ENCODE results near the gene FBP1. TPM values are rescaled to one million over a fixed set of nuclear protein-coding genes. Genes with fewer than 3 reads are reported as not detected.

The FBP1 gene
- total and polyA plus RNA-seq, 2 donors (not counting 3 experiments of a cell fraction or from before 2014, with no cell fraction given) = 2.5 to 3.8 TPM

DNA sequence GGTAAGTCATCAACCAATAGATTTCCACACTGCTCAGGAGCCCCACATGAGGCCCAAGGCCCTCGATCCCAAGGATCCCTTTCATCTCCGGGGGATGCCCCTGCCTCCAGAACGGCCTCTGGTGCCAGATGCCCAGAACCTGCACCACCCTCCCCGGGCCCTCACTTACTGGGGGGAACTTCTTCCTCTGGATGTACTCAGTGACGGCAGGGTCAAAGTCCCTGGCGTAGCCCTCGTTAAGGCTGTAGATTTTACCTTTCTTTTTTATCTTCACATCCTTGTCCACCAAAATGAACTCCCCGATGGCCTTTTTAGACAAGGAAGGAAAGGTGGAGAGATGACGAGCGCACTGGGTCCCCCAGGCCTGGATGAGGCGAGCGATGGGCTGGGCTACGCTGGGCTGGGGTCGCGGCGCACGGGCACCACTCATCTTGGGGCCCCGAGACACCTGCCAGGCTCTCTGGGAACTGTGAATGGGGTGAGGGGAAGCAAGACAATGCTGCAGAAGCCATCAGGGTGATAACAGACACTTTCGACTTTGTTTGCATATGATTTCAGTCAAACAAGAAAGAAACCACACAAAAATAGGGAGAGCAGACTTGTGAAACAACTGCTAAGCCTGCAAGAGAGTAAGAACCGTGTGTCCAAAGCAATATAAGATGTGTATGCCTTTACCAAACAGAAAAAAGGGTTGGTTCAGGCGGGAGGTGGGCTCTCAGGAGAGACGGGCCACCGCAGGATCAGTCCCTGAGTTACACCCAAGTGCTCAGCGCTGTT, 32.5 kb downstream of the FBP1 start:
- Histone ChIP-seq H4K20me1 (replicated peaks; ENCODE audit: control insufficient read depth, extremely low read depth, insufficient read depth, low read length) (no peaks in the 10 kb centered on the region), H3K79me2 (ENCODE audit: control insufficient read depth, insufficient read depth, low read length) (no peaks in the 10 kb centered on the region), H3K9me1 (replicated peaks; ENCODE audit: control insufficient read depth, extremely low read depth, insufficient read depth, low read length) (no peaks in the 10 kb centered on the region), H3K9ac (replicated peaks; ENCODE audit: extremely low read depth, insufficient read depth, low read length) (no peak overlapping the region), H3K9me3 (replicated peaks; ENCODE audit: control insufficient read depth, insufficient read depth, low read length) (no peaks in the 10 kb centered on the region), H3K4me1 (ENCODE audit: control insufficient read depth, extremely low read depth, insufficient read depth, low read length) (no peaks in the 10 kb centered on the region), H2AFZ (ENCODE audit: low read depth, low read length) (no peak overlapping the region), H3K4me3 (replicated peaks in 1 of 3; ENCODE audit: insufficient read depth in 1 of 3, low read depth in 1 of 3, low read length in 3 of 3) (no peak overlapping the region), H3K27ac (ENCODE audit: insufficient read depth, low read depth, low read length) (no peak overlapping the region), H3K4me2 (ENCODE audit: insufficient read depth, low read length) (no peak overlapping the region), H3K36me3 (ENCODE audit: control insufficient read depth in 2 of 2, extremely low read depth in 1 of 2, insufficient read depth in 2 of 2, low read length in 2 of 2) (no peaks in the 10 kb centered on the region), H3K27me3 (ENCODE audit: control insufficient read depth in 2 of 2, insufficient read depth in 2 of 2, low read length in 2 of 2) (peaks cover 3% of the 10 kb centered on the region in 2 experiments)
- TF ChIP-seq POLR2AphosphoS5 (IDR thresholded peaks at IDR 0.05; ENCODE audit: insufficient read depth, low read depth, low read length) (no peak), FOS (IDR thresholded peaks at IDR 0.05; ENCODE audit: borderline replicate concordance, insufficient read depth, low read length) (no peak), GATA2 (IDR thresholded peaks at IDR 0.05; ENCODE audit: insufficient read depth, insufficient read length, low read depth, low read length) (no peak), EZH2 (IDR thresholded peaks at IDR 0.05; ENCODE audit: borderline replicate concordance, low read depth, low read length, severe bottlenecking) (no peak), MYC (IDR thresholded peaks at IDR 0.05; ENCODE audit: low read depth, low read length) (no peak), JUN (IDR thresholded peaks at IDR 0.05; ENCODE audit: borderline replicate concordance, insufficient read depth, insufficient read length, low read depth) (no peak), POLR2A (IDR thresholded peaks at IDR 0.05; ENCODE audit: low read depth, low read length) (no peak)
- TF ChIP-seq, protein P1, sequence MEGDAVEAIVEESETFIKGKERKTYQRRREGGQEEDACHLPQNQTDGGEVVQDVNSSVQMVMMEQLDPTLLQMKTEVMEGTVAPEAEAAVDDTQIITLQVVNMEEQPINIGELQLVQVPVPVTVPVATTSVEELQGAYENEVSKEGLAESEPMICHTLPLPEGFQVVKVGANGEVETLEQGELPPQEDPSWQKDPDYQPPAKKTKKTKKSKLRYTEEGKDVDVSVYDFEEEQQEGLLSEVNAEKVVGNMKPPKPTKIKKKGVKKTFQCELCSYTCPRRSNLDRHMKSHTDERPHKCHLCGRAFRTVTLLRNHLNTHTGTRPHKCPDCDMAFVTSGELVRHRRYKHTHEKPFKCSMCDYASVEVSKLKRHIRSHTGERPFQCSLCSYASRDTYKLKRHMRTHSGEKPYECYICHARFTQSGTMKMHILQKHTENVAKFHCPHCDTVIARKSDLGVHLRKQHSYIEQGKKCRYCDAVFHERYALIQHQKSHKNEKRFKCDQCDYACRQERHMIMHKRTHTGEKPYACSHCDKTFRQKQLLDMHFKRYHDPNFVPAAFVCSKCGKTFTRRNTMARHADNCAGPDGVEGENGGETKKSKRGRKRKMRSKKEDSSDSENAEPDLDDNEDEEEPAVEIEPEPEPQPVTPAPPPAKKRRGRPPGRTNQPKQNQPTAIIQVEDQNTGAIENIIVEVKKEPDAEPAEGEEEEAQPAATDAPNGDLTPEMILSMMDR (IDR thresholded peaks at IDR 0.05; ENCODE audit: extremely low read depth in 1 of 2, insufficient read depth in 1 of 2, low read depth in 1 of 2, low read length in 2 of 2) = no peak
- TF ChIP-seq, protein P2, sequence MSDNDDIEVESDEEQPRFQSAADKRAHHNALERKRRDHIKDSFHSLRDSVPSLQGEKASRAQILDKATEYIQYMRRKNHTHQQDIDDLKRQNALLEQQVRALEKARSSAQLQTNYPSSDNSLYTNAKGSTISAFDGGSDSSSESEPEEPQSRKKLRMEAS (IDR thresholded peaks at IDR 0.05; ENCODE audit: insufficient read depth, insufficient read length) = no peak
- no TSS peak for BruUV-seq (replicated peaks)
- dilution Hi-C loops (cut with MboI; ENCODE audit: extremely low pct_ligation_motif_present, low sequenced_read_pairs) = no loop called here
- DNase-seq (ENCODE audit: low read depth, low spot score) (no peak), FAIRE-seq (no peak)
- ChIA-PET CTCF (no interaction called here), POLR2A (no interaction called here)
- intact Hi-C loops (cut with micrococcal nuclease) = loop anchor here (10.0 kb wide), 2 partner anchors 392 to 592 kb away; no protein-coding TSS in a partner anchor
